Chondrocyte (in vitro differentiated cells): ENCODE data around the gene HOXC5. TPM values are rescaled to one million over a fixed set of nuclear protein-coding genes. Genes with fewer than 3 reads are reported as not detected.

ENCODE experiments used
- DNase-seq: peaks from one replicate; pipeline ENCODE4 v3.0.0; 2021; ENCODE audit warnings: mixed read lengths, low spot score
- H3K27ac Mint-ChIP-seq: one replicate; pipeline ENCODE4 v1.8.0; 2021; ENCODE audit warnings: mild to moderate bottlenecking, moderate library complexity, mixed read lengths; ENCODE audit not compliant: unreplicated experiment
- H3K27me3 Mint-ChIP-seq: 2 replicates; pipeline ENCODE4 v1.8.0; 2021; ENCODE audit warnings: low read depth, mixed read lengths
- H3K36me3 Mint-ChIP-seq: 2 replicates; pipeline ENCODE4 v1.8.0; 2021; ENCODE audit warnings: low read depth, mixed read lengths
- H3K4me1 Mint-ChIP-seq: 2 replicates; pipeline ENCODE4 v1.8.0; 2021; ENCODE audit warnings: low read depth, mild to moderate bottlenecking, mixed read lengths
- H3K4me3 Mint-ChIP-seq: one replicate; pipeline ENCODE4 v1.8.0; 2021; ENCODE audit warnings: mild to moderate bottlenecking, moderate library complexity, mixed read lengths; ENCODE audit not compliant: unreplicated experiment
- H3K9me3 Mint-ChIP-seq: 2 replicates; pipeline ENCODE4 v1.8.0; 2021; ENCODE audit warnings: low read depth, mixed read lengths
- total RNA-seq: library from RNA; stranded (reverse); gene quantifications from 3 replicates; pipeline ENCODE4 v1.2.1, GENCODE V29; 2021
- TF ChIP-seq, protein P1 (sequence below): fragments of 200-600 bp; sonication (generic); IDR thresholded peaks from 2 replicates; pipeline ENCODE4 v1.5.0; 2021; ENCODE audit warnings: antibody characterized with exemption, mild to moderate bottlenecking, moderate library complexity

The HOXC5 gene
- total RNA-seq, 1 donor from 2014 or later, result not detected

DNA sequence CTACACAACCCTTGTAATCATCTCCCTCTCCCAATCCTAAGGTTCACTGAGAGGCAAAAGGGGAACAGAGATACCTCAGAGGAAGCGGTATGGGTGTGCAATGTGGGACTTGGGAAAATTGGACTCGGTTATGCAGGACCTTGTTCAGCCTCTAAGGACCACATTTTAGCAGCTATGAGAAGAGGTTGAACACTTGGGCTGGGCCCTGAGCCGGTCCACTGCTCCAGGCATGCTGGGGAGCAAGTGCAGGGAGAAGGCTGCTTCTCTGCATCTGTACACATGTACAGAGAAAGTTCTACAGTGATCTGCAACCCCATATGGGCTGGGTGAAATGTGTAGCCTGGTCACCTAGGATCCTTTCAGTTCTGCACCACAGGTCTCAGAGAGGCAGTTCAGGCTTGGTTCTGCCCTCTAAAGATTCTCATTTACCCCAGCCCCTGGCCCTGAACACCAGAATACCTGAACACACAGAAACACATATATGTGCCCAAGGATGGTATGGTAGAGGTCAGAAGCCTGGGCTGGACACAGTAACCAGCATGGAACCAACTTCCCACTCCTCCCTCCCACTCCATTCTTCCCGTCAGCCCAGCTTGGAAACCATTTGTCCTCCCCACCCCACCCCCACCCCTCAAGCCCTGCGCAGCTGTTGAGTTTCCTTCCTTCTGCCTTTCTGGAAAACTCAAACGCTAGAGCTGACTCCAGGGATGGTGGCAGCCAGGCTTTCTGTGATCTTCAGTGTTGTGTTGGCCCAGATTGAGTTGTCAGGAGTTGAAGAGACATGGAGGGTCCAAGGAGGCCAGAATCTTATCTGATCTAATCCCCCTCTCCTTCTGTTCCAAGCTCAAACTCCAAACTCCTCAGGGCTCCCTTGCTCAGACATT is 10.4 kb downstream of the HOXC5 start:
- no peak overlapping the region for H3K4me3 Mint-ChIP-seq
- no peak for DNase-seq
- H3K27me3 Mint-ChIP-seq, result peaks cover 84% of the 10 kb centered on the region
- TF ChIP-seq, protein P1, sequence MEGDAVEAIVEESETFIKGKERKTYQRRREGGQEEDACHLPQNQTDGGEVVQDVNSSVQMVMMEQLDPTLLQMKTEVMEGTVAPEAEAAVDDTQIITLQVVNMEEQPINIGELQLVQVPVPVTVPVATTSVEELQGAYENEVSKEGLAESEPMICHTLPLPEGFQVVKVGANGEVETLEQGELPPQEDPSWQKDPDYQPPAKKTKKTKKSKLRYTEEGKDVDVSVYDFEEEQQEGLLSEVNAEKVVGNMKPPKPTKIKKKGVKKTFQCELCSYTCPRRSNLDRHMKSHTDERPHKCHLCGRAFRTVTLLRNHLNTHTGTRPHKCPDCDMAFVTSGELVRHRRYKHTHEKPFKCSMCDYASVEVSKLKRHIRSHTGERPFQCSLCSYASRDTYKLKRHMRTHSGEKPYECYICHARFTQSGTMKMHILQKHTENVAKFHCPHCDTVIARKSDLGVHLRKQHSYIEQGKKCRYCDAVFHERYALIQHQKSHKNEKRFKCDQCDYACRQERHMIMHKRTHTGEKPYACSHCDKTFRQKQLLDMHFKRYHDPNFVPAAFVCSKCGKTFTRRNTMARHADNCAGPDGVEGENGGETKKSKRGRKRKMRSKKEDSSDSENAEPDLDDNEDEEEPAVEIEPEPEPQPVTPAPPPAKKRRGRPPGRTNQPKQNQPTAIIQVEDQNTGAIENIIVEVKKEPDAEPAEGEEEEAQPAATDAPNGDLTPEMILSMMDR, result no peak
- H3K27ac Mint-ChIP-seq, result no peak overlapping the region
- no peaks in the 10 kb centered on the region for H3K4me1 Mint-ChIP-seq
- H3K9me3 Mint-ChIP-seq, result no peaks in the 10 kb centered on the region
- no peaks in the 10 kb centered on the region for H3K36me3 Mint-ChIP-seq

- TF ChIP-seq, protein P1, result no peak
- H3K4me3 Mint-ChIP-seq, result no peak overlapping the region
- no peak overlapping the region for H3K27ac Mint-ChIP-seq
These were observed 11.7 kb downstream of the HOXC5 start for GRCh38 chr12:54044425-54045103.

DNA sequence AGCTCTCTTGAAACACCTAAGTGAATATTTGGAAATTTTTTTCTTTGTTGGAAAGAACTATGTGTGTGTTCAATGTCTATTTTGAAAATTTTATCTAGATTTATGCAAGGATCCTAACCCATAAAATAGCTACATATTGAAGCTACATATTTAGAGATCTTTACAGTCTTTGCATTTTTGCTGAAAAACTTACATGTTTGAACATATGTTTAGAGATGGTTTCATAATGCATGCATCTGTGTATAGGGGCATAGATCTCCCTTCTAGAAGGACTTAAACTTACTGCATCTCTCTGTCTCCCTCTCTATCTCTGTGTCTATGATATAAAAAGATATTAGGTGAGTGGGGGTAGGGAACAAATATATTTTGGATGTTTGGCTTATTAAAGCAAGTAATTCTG is 12.6 kb downstream of the HOXC5 start:
- Mint-ChIP-seq H3K27ac (no peak overlapping the region), H3K4me1 (no peaks in the 10 kb centered on the region), H3K36me3 (no peaks in the 10 kb centered on the region), H3K27me3 (peaks cover 85% of the 10 kb centered on the region), H3K4me3 (no peak overlapping the region), H3K9me3 (no peaks in the 10 kb centered on the region)
- TF ChIP-seq, protein P1, result no peak
- no peak for DNase-seq

More at GRCh38 chr12:54044425-54045103, 11.7 kb downstream of the HOXC5 start:
- no peaks in the 10 kb centered on the region for H3K36me3 Mint-ChIP-seq
- H3K27me3 Mint-ChIP-seq, result peaks cover 84% of the 10 kb centered on the region
- no peaks in the 10 kb centered on the region for H3K4me1 Mint-ChIP-seq
- no peak for DNase-seq
- H3K9me3 Mint-ChIP-seq, result no peaks in the 10 kb centered on the region

GRCh38 chr12:54045868-54046521 is 13.1 kb downstream of the HOXC5 start:
- H3K27me3 Mint-ChIP-seq, result peaks cover 86% of the 10 kb centered on the region
- no peak overlapping the region for H3K4me3 Mint-ChIP-seq
- no peaks in the 10 kb centered on the region for H3K36me3 Mint-ChIP-seq
- no peaks in the 10 kb centered on the region for H3K9me3 Mint-ChIP-seq
- no peak overlapping the region for H3K27ac Mint-ChIP-seq
- no peak for DNase-seq
- TF ChIP-seq, protein P1, result no peak
- no peaks in the 10 kb centered on the region for H3K4me1 Mint-ChIP-seq

- H3K27ac Mint-ChIP-seq, result no peak overlapping the region
- no peak overlapping the region for H3K4me3 Mint-ChIP-seq
- H3K4me1 Mint-ChIP-seq, result no peaks in the 10 kb centered on the region
- H3K9me3 Mint-ChIP-seq, result no peaks in the 10 kb centered on the region
- no peak for DNase-seq
- peaks cover 87% of the 10 kb centered on the region for H3K27me3 Mint-ChIP-seq
- TF ChIP-seq, protein P1, result no peak
- no peaks in the 10 kb centered on the region for H3K36me3 Mint-ChIP-seq
These were observed 13.9 kb downstream of the HOXC5 start for GRCh38 chr12:54046809-54047159.
